LHCN-M2 (cell line): ENCODE data around the gene HIF1AN. TPM values are rescaled to one million over a fixed set of nuclear protein-coding genes. Genes with fewer than 3 reads are reported as not detected.

Source experiments
- DNase-seq: peaks from one replicate; pipeline ENCODE4 v3.0.0-alpha.2; 2012; ENCODE audit warnings: low read depth
- polyA plus RNA-seq: library from polyadenylated mRNA; unstranded; fragments of >200 nt; gene quantifications from one replicate; pipeline ENCODE4 v1.2.1, GENCODE V29; 2012; ENCODE audit warnings: missing spikeins
- total RNA-seq: library from RNA; depleted of rRNA; stranded (reverse); fragments of >200 nt; gene quantifications from 2 replicates; pipeline ENCODE4 v1.2.3, GENCODE V29; 2014; rRNA removed

The HIF1AN gene
- 6.3 and 8.9 TPM in 2 replicates for total RNA-seq
- polyA plus RNA-seq = 29.7 TPM

- peak; percentile 95 for DNase-seq
These were observed at the start of gene HIF1AN for GRCh38 chr10:100535715-100536353. Gene HIF1AN (plus strand): TSS chr10:100535943. CDS start chr10:100535959, 16 bp downstream.

- DNase-seq = no peak
These were observed 48.2 kb upstream of the HIF1AN start for GRCh38 chr10:100487529-100487928.

GRCh38 chr10:100489396-100489795, 46.3 kb upstream of the HIF1AN start:
- no peak for DNase-seq

- no peak for DNase-seq
These were observed 45.2 kb upstream of the HIF1AN start for GRCh38 chr10:100490531-100490930.

GRCh38 chr10:100496567-100496966, 39.2 kb upstream of the HIF1AN start:
- no peak for DNase-seq

GRCh38 chr10:100498059-100498458, 37.7 kb upstream of the HIF1AN start:
- DNase-seq = no peak

- DNase-seq = no peak
These were observed 34.3 kb upstream of the HIF1AN start for GRCh38 chr10:100501423-100501822.

- no peak for DNase-seq
These were observed 32.7 kb upstream of the HIF1AN start for GRCh38 chr10:100502926-100503494.

GRCh38 chr10:100504096-100504495, 31.6 kb upstream of the HIF1AN start:
- DNase-seq = no peak

GRCh38 chr10:100505164-100505563, 30.6 kb upstream of the HIF1AN start:
- DNase-seq = no peak

- DNase-seq = peak; percentile 83
These were observed 29.0 kb upstream of the HIF1AN start for GRCh38 chr10:100506596-100507356.

- DNase-seq = no peak
These were observed 28.4 kb upstream of the HIF1AN start for GRCh38 chr10:100507357-100507732.

- no peak for DNase-seq
These were observed 27.5 kb upstream of the HIF1AN start for GRCh38 chr10:100508266-100508665.

- DNase-seq = peak; percentile 53
These were observed 27.0 kb upstream of the HIF1AN start for GRCh38 chr10:100508691-100509150.

- no peak for DNase-seq
These were observed 26.4 kb upstream of the HIF1AN start for GRCh38 chr10:100509241-100509840.

- no peak for DNase-seq
These were observed 25.0 kb upstream of the HIF1AN start for GRCh38 chr10:100510533-100511308.

GRCh38 chr10:100515612-100516011, 20.1 kb upstream of the HIF1AN start:
- no peak for DNase-seq

GRCh38 chr10:100516847-100517246, 18.9 kb upstream of the HIF1AN start:
- DNase-seq = peak; percentile 29

- DNase-seq = peak; percentile 61
These were observed 16.9 kb upstream of the HIF1AN start for GRCh38 chr10:100518761-100519241.

- DNase-seq = no peak
These were observed 16.3 kb upstream of the HIF1AN start, which contains the start of gene SEC31B for GRCh38 chr10:100519311-100520051. Gene SEC31B (minus strand): TSS chr10:100519861. CDS start chr10:100516952, 2,909 bp downstream.
